Coronary artery (tissue), 2 donors: ENCODE data around the gene POLR1A.
A peak's percentile ranks its signal among the peaks of the same experiment; 100 is the strongest.

Experiments used
- DNase-seq: peaks from one replicate; pipeline ENCODE4 v3.0.0-alpha.2; 2017; ENCODE audit warnings: low spot score
- H3K27ac ChIP-seq, 2 donors: fragments of 200-600 bp; sonication (generic); one replicate each; pipeline ENCODE4 v1.5.1; 2016 to 2019
- H3K4me3 ChIP-seq: fragments of 200-600 bp; sonication (generic); 2 replicates; pipeline ENCODE4 v1.5.1; 2016; ENCODE audit warnings: mild to moderate bottlenecking, moderate library complexity
- TF ChIP-seq, protein P1 (sequence below): fragments of 200-600 bp; sonication (generic); IDR thresholded peaks from one replicate; pipeline ENCODE4 v1.5.1; 2019; ENCODE audit warnings: antibody characterized with exemption

The POLR1A gene

GRCh38 chr2:86015006-86015405, 90.7 kb downstream of the POLR1A start:
- Histone ChIP-seq H3K27ac (no peak overlapping the region), H3K4me3 (no peak overlapping the region)
- DNase-seq, result peak; percentile 57
- TF ChIP-seq, protein P1, sequence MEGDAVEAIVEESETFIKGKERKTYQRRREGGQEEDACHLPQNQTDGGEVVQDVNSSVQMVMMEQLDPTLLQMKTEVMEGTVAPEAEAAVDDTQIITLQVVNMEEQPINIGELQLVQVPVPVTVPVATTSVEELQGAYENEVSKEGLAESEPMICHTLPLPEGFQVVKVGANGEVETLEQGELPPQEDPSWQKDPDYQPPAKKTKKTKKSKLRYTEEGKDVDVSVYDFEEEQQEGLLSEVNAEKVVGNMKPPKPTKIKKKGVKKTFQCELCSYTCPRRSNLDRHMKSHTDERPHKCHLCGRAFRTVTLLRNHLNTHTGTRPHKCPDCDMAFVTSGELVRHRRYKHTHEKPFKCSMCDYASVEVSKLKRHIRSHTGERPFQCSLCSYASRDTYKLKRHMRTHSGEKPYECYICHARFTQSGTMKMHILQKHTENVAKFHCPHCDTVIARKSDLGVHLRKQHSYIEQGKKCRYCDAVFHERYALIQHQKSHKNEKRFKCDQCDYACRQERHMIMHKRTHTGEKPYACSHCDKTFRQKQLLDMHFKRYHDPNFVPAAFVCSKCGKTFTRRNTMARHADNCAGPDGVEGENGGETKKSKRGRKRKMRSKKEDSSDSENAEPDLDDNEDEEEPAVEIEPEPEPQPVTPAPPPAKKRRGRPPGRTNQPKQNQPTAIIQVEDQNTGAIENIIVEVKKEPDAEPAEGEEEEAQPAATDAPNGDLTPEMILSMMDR, result no peak

DNA sequence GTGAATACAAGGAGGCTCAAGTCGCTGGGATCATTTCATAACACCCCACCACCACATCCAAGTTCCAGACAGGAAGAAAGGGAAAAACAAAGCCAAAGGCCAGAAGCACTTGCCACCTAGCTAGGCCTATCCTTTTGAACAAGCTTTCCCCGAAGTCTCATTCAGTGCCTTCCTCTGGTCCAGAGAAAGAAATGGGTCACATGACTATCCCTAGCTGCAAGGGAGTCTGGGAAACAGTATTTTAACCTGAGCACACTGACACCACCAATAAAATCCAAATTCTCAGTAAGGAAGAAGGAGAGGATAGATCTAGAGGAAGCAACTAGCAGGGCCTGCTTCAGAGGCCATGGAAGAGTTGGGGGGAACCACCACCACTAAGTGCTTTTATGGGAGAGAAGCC, 91.2 kb downstream of the POLR1A start:
- no peak overlapping the region for H3K4me3 ChIP-seq
- no peak overlapping the region for H3K27ac ChIP-seq
- no peak for DNase-seq
- TF ChIP-seq, protein P1, result no peak

- Histone ChIP-seq H3K27ac (no peak overlapping the region), H3K4me3 (no peak overlapping the region)
- TF ChIP-seq, protein P1, result no peak
- DNase-seq, result peak; percentile 57
These were observed 93.5 kb downstream of the POLR1A start for GRCh38 chr2:86012007-86012712.

- TF ChIP-seq, protein P1, result no peak
- Histone ChIP-seq H3K27ac (no peak overlapping the region), H3K4me3 (no peak overlapping the region)
- no peak for DNase-seq
These were observed 94.2 kb downstream of the POLR1A start for GRCh38 chr2:86011449-86011941.

- Histone ChIP-seq H3K27ac (no peak overlapping the region), H3K4me3 (no peak overlapping the region)
- TF ChIP-seq, protein P1, result no peak
- DNase-seq, result no peak
These were observed 95.6 kb downstream of the POLR1A start for GRCh38 chr2:86010083-86010482.

DNA sequence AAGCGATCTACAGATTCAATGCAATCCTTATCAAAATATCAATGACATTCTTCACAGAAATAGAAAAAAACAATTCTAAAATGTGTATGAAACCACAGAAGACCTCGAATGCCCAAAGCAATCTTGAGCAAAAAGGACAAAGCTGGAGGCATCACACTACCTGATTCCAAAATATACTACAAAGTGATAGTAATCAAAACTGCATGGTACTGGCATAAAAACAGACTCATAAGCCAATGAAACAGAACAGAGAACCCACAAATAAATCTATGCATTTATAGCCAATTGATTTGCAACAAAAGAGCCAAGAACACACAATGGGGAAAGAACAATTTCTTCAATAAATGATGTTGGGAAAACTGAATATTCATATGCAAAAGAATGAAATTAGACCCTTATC, 99.2 kb downstream of the POLR1A start:
- DNase-seq, result no peak
- Histone ChIP-seq H3K4me3 (no peak overlapping the region), H3K27ac (no peak overlapping the region)
- TF ChIP-seq, protein P1, result no peak

DNA sequence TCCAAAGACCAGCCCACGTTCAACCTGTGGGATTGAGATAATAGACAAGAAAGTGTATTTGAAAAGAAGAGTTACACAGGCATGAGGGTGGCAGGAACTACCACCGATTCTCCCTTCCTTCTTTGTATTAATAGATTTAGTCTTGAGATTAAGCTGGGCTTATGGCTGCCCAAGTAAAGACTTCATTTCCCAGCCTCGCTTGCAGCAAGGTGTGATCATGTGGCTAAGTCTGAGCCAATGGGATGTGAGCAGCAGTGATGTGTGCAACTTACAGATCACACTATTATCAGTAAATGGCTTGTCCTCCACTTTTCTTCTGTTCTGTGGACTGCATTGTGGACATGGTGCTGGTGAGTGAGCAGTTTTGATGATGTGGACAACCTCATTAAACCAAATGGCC, 101.7 kb downstream of the POLR1A start:
- TF ChIP-seq, protein P1, result no peak
- DNase-seq, result no peak
- no peak overlapping the region for H3K4me3 ChIP-seq
- no peak overlapping the region for H3K27ac ChIP-seq
